IPS-18a (cell line): ENCODE measurements around the gene ZNF804A.

Source experiments
- H3K27ac ChIP-seq: one replicate; pipeline ENCODE4 v1.5.1; 2013; ENCODE audit warnings: low read length
- H3K27me3 ChIP-seq: one replicate; pipeline ENCODE4 v1.6.1; 2013; ENCODE audit warnings: mild to moderate bottlenecking, low read length; ENCODE audit not compliant: control insufficient read depth, insufficient read depth
- H3K36me3 ChIP-seq: one replicate; pipeline ENCODE4 v1.6.1; 2013; ENCODE audit warnings: low read depth, low read length; ENCODE audit not compliant: control insufficient read depth
- H3K4me1 ChIP-seq: one replicate; pipeline ENCODE4 v1.6.1; 2013; ENCODE audit warnings: low read depth, low read length; ENCODE audit not compliant: control insufficient read depth
- H3K4me3 ChIP-seq: one replicate; pipeline ENCODE4 v1.5.1; 2013; ENCODE audit warnings: low read length
- H3K9ac ChIP-seq: one replicate; pipeline ENCODE4 v1.6.1; 2013; ENCODE audit warnings: mild to moderate bottlenecking, low read length, moderate library complexity
- H3K9me3 ChIP-seq: one replicate; pipeline ENCODE4 v1.6.1; 2013; ENCODE audit warnings: low read depth, low read length; ENCODE audit not compliant: control insufficient read depth

Gene ZNF804A

DNA sequence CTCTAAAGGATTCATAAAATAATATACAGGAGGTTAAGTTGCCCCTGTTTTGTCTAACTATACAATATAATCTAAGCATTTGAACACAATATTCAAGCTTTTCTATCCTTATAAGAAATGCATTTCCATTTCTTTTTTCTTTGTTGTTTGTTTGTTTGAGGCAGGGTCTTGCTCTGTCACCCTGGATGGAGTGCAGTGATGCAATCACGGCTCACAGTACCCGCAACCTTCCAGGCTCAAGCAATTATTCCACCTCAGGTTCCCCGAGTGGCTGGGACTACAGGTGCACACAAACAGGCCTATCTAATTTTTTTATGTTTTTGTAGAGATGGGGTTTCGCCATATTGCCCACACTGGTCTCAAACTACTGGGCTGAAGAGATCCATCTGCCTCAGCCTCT, 307.8 kb downstream of the ZNF804A start:
- Histone ChIP-seq H3K4me1 (no peaks in the 10 kb centered on the region), H3K27me3 (no peaks in the 10 kb centered on the region), H3K27ac (no peak overlapping the region), H3K36me3 (no peaks in the 10 kb centered on the region), H3K9me3 (no peaks in the 10 kb centered on the region), H3K9ac (no peak overlapping the region), H3K4me3 (no peak overlapping the region)

DNA sequence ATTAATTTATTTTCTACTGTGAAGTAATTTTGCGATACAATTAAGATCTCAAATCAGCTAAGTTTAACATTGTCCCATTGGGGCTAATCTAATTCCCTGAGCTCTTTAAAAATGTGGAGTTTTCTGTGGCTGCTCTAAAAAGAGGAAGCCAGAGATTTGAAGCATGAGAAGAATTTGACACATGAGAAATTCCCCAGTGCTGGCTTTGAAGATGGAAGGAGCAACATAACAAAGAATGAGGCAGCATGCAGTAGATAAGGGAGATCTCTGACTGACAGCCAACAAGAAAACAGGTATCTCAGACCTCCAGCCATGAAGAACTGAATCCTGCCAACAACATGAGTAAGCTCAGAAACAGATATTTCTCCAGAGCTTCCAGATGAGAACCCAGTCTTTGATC, 308.4 kb downstream of the ZNF804A start:
- Histone ChIP-seq H3K4me1 (no peaks in the 10 kb centered on the region), H3K4me3 (no peak overlapping the region), H3K27ac (no peak overlapping the region), H3K36me3 (no peaks in the 10 kb centered on the region), H3K9me3 (no peaks in the 10 kb centered on the region), H3K9ac (no peak overlapping the region), H3K27me3 (no peaks in the 10 kb centered on the region)

GRCh38 chr2:184908966-184909365, 310.6 kb downstream of the ZNF804A start:
- H3K36me3 ChIP-seq = no peaks in the 10 kb centered on the region
- no peaks in the 10 kb centered on the region for H3K9me3 ChIP-seq
- no peaks in the 10 kb centered on the region for H3K27me3 ChIP-seq
- no peak overlapping the region for H3K9ac ChIP-seq
- H3K4me1 ChIP-seq = no peaks in the 10 kb centered on the region
- H3K27ac ChIP-seq = no peak overlapping the region
- no peak overlapping the region for H3K4me3 ChIP-seq

DNA sequence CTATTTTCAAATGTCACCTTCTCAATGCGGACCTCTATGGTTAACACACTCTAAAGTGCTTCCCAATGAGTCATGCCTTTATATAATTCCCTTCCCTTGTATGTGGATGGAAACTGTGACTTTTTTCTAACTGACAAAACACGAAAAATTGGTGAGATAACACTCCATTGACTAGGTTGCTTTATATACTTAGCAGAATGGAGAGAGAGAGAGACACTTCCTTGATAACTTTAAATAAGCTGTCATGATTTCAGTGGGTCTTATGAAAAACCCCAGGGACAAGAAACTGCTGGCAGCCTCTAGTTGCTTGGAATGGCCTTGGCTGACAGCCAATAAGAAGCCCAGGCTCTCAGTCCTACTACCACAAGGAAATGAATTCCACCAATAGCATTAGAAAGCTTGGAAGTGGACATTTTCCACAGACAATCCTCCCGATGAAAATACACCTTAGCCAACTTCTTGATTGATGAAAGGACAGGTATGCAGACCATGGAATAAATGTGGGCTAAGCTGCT, 322.2 kb downstream of the ZNF804A start:
- no peak overlapping the region for H3K27ac ChIP-seq
- H3K27me3 ChIP-seq = no peaks in the 10 kb centered on the region
- H3K36me3 ChIP-seq = no peaks in the 10 kb centered on the region
- H3K4me1 ChIP-seq = no peaks in the 10 kb centered on the region
- H3K9ac ChIP-seq = no peak overlapping the region
- no peaks in the 10 kb centered on the region for H3K9me3 ChIP-seq
- no peak overlapping the region for H3K4me3 ChIP-seq

DNA sequence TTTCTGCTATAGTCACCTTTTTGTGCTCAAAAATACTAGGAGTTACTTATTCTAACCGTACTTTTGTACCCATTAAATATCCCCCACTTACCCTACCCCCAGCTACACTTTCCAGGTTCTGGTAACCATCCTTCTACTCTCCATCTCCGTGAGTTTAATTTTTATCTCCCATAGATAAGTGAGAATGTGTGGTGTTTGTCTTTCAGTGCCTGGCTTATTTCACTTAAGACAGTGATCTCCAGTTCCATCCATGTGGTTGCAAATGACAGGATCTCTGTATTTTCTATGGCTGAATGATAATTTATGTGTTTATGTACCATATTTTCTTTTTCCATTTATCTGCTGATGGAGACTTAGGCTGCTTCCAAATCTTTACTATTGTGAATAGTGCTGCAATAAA, 323.3 kb downstream of the ZNF804A start:
- Histone ChIP-seq H3K4me3 (no peak overlapping the region), H3K36me3 (no peaks in the 10 kb centered on the region), H3K27me3 (no peaks in the 10 kb centered on the region), H3K27ac (no peak overlapping the region), H3K9me3 (peaks cover 4% of the 10 kb centered on the region), H3K9ac (no peak overlapping the region), H3K4me1 (no peaks in the 10 kb centered on the region)

- Histone ChIP-seq H3K9me3 (peaks cover 5% of the 10 kb centered on the region), H3K9ac (no peak overlapping the region), H3K4me3 (no peak overlapping the region), H3K4me1 (no peaks in the 10 kb centered on the region), H3K36me3 (no peaks in the 10 kb centered on the region), H3K27ac (no peak overlapping the region), H3K27me3 (no peaks in the 10 kb centered on the region)
These were observed 325.4 kb downstream of the ZNF804A start for GRCh38 chr2:184923751-184924150.

GRCh38 chr2:184927040-184927439, 328.7 kb downstream of the ZNF804A start:
- Histone ChIP-seq H3K9me3 (peaks cover 5% of the 10 kb centered on the region), H3K4me3 (no peak overlapping the region), H3K36me3 (no peaks in the 10 kb centered on the region), H3K27me3 (no peaks in the 10 kb centered on the region), H3K27ac (no peak overlapping the region), H3K4me1 (no peaks in the 10 kb centered on the region), H3K9ac (no peak overlapping the region)

DNA sequence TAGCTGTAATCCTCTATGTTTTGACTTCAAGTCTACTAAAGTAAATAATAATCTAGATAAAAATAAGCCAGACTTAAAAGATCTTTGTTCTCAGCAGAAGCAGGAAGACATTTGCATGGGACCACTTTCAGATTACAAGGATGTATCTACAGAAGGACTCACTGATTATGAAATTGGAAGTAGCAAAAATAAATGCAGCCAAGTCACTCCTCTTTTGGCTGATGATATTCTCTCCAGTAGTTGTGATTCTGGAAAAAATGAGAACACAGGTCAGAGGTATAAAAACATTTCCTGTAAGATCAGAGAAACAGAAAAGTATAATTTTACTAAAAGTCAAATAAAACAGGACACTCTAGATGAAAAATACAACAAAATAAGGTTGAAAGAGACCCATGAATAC, 338.4 kb downstream of the ZNF804A start:
- H3K9me3 ChIP-seq = no peaks in the 10 kb centered on the region
- no peaks in the 10 kb centered on the region for H3K4me1 ChIP-seq
- H3K36me3 ChIP-seq = no peaks in the 10 kb centered on the region
- H3K4me3 ChIP-seq = no peak overlapping the region
- no peaks in the 10 kb centered on the region for H3K27me3 ChIP-seq
- no peak overlapping the region for H3K27ac ChIP-seq
- H3K9ac ChIP-seq = no peak overlapping the region

DNA sequence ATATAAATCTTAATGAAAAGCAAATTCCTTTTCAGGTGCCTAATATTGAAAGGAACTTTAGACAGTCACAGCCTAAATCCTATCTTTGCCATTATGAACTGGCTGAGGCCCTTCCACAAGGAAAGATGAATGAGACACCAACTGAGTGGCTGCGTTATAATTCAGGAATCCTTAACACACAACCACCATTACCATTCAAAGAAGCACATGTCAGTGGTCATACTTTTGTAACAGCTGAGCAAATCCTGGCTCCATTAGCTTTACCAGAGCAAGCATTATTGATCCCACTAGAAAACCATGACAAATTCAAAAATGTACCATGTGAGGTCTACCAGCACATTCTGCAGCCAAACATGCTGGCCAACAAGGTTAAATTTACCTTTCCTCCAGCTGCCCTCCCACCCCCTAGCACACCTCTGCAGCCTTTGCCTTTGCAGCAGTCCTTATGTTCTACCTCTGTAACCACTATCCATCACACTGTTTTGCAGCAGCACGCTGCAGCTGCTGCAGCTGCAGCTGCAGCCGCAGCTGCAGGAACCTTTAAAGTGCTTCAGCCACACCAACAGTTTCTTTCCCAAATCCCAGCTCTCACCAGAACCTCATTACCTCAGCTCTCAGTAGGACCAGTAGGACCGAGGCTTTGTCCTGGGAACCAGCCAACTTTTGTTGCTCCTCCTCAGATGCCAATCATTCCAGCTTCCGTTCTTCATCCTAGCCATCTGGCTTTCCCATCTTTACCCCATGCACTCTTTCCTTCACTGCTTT, 340.1 kb downstream of the ZNF804A start:
- H3K27me3 ChIP-seq = no peaks in the 10 kb centered on the region
- no peak overlapping the region for H3K4me3 ChIP-seq
- H3K9me3 ChIP-seq = no peaks in the 10 kb centered on the region
- H3K27ac ChIP-seq = no peak overlapping the region
- no peak overlapping the region for H3K9ac ChIP-seq
- no peaks in the 10 kb centered on the region for H3K36me3 ChIP-seq
- H3K4me1 ChIP-seq = no peaks in the 10 kb centered on the region

DNA sequence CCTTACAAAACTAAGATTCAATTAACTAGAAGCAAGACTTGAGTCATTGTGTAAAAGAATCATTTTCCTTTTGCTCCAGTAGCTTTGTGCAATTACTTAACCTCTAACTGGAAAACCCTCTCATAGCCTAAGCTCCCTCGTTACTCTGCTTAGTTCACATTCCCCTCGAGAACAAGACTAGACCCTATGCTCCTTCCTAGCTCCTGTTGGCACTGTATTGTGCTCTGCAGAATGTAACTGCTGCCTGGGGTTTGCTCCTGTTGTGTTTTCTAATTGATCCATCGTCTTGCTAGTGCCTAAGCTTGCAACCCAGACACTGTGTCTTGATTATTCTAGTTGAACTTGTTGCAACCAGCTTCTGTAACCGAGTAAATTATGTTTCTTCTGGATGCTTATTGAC, 347.0 kb downstream of the ZNF804A start:
- Histone ChIP-seq H3K9ac (peak overlapping the region; percentile 13), H3K4me3 (no peak overlapping the region), H3K27ac (no peak overlapping the region), H3K36me3 (no peaks in the 10 kb centered on the region), H3K4me1 (peaks cover 7% of the 10 kb centered on the region), H3K27me3 (no peaks in the 10 kb centered on the region), H3K9me3 (no peaks in the 10 kb centered on the region)

DNA sequence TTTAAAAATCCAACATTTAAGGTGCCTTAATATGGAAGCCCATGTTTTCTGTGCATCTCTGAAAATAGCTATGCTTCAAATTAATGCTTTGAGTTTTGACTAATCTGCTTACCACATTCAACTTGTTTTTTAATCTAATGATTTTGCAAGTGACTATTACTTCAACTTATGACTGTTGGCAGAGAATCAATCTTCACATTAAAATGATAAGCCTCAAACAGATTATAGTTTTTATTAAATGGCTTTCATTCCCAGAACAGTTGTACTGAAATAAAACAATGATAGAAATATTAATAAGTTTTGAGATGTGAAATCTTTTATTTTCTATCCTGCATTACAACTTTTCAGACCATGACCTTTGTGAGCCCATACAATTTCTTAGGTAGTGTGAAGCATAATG, 347.5 kb downstream of the ZNF804A start:
- H3K27me3 ChIP-seq = no peaks in the 10 kb centered on the region
- no peaks in the 10 kb centered on the region for H3K36me3 ChIP-seq
- no peak overlapping the region for H3K27ac ChIP-seq
- H3K4me1 ChIP-seq = peaks cover 7% of the 10 kb centered on the region
- H3K9ac ChIP-seq = no peak overlapping the region
- no peak overlapping the region for H3K4me3 ChIP-seq
- H3K9me3 ChIP-seq = no peaks in the 10 kb centered on the region

- no peaks in the 10 kb centered on the region for H3K27me3 ChIP-seq
- no peaks in the 10 kb centered on the region for H3K36me3 ChIP-seq
- H3K27ac ChIP-seq = no peak overlapping the region
- H3K4me3 ChIP-seq = no peak overlapping the region
- H3K4me1 ChIP-seq = no peaks in the 10 kb centered on the region
- no peak overlapping the region for H3K9ac ChIP-seq
- no peaks in the 10 kb centered on the region for H3K9me3 ChIP-seq
These were observed 358.5 kb downstream of the ZNF804A start for GRCh38 chr2:184956856-184957255.
